Right ventricle myocardium superior (tissue), 1 donor: Measurements from ENCODE around the gene SLC9B1. TPM values are rescaled to one million over a fixed set of nuclear protein-coding genes. Genes with fewer than 3 reads are reported as not detected.
"Not testable (repeated sequence)": the region's sequence is repeated elsewhere in the genome, so short reads cannot be mapped to it uniquely, and the experiment has no call there.

ENCODE experiments used
- ATAC-seq: fragments of 200-7000 bp; cut with Tn5 transposase; one replicate; pipeline ENCODE4 v1.9.1; 2020; ENCODE audit warnings: mild to moderate bottlenecking; ENCODE audit not compliant: poor library complexity
- DNase-seq: peaks from one replicate; pipeline ENCODE4 v3.0.0-alpha.2; 2020
- intact Hi-C: fragments of 100-400 bp; cut with DNase I; formaldehyde crosslinking; loops from one replicate; pipeline ENCODE4 v1.11.2; 2022
- total RNA-seq: library from RNA; stranded (reverse); fragmentation: NEBNext Ultra II Directional; extraction: Animal tissue kit (Norgen Biotek cat#: 25700); gene quantifications from one replicate; pipeline ENCODE4 v1.2.1, GENCODE V29; 2021
- donor health status: DM: no; HTN: yes; CAD: no; lungs with severe emphysema.

Gene SLC9B1
- total RNA-seq, 1 donor from 2014 or later: 0.65 TPM

GRCh38 chr4:103018391-103019307 lies 856 bp downstream of the SLC9B1 start:
- intact Hi-C loops: no loop called here
- DNase-seq: no peak
- peak; percentile 38 for ATAC-seq

GRCh38 chr4:103012551-103012950 lies 7.0 kb downstream of the SLC9B1 start:
- DNase-seq (no peak), ATAC-seq (peak; percentile 9)
- intact Hi-C loops: no loop called here

- intact Hi-C loops: no loop called here
- ATAC-seq (peak; percentile 69), DNase-seq (no peak)
These were observed 7.4 kb downstream of the SLC9B1 start for GRCh38 chr4:103012060-103012459.

GRCh38 chr4:103011378-103012025 lies 8.0 kb downstream of the SLC9B1 start:
- DNase-seq: no peak
- ATAC-seq: peak; percentile 62
- intact Hi-C loops: no loop called here

- ATAC-seq: no peak
- DNase-seq: no peak
- intact Hi-C loops: no loop called here
These were observed 8.7 kb downstream of the SLC9B1 start for GRCh38 chr4:103010804-103011203.

GRCh38 chr4:103008875-103009729 lies 10.4 kb downstream of the SLC9B1 start:
- intact Hi-C loops: loop anchor here (1.0 to 5.0 kb wide), 2 partner anchors 388 to 557 kb away; no protein-coding TSS in a partner anchor
- DNase-seq (no peak), ATAC-seq (peak; percentile 82)

GRCh38 chr4:103002551-103002950 lies 17.0 kb downstream of the SLC9B1 start:
- no peak for ATAC-seq
- DNase-seq: no peak
- intact Hi-C loops: no loop called here

GRCh38 chr4:102994803-102995202 lies 24.7 kb downstream of the SLC9B1 start:
- intact Hi-C loops: no loop called here
- no peak for ATAC-seq
- no peak for DNase-seq

- intact Hi-C loops, DNase-seq, ATAC-seq: not testable (repeated sequence)
These were observed 25.5 kb downstream of the SLC9B1 start for GRCh38 chr4:102993985-102994384.

- DNase-seq (no peak), ATAC-seq (no peak)
- intact Hi-C loops: no loop called here
These were observed 31.0 kb downstream of the SLC9B1 start for GRCh38 chr4:102988429-102989020.

GRCh38 chr4:102981005-102981404 lies 38.5 kb downstream of the SLC9B1 start:
- intact Hi-C loops: no loop called here
- ATAC-seq (no peak), DNase-seq (no peak)

- intact Hi-C loops, DNase-seq, ATAC-seq: not testable (repeated sequence)
These were observed 57.7 kb downstream of the SLC9B1 start for GRCh38 chr4:102961813-102962212.

- DNase-seq: peak; percentile 42
These were observed 60.0 kb downstream of the SLC9B1 start for GRCh38 chr4:102959496-102959895.

GRCh38 chr4:102945066-102945465 lies 74.4 kb downstream of the SLC9B1 start:
- DNase-seq (no peak), ATAC-seq (no peak)
- intact Hi-C loops: no loop called here

More at GRCh38 chr4:102959496-102959895, 60.0 kb downstream of the SLC9B1 start:
- peak; percentile 53 for ATAC-seq
- intact Hi-C loops: no loop called here

GRCh38 chr4:102938063-102938462 lies 81.4 kb downstream of the SLC9B1 start:
- intact Hi-C loops, ATAC-seq, DNase-seq: not testable (repeated sequence)

GRCh38 chr4:102935716-102936115 lies 83.8 kb downstream of the SLC9B1 start:
- DNase-seq: no peak
- intact Hi-C loops: no loop called here
- ATAC-seq: no peak

- ATAC-seq, intact Hi-C loops, DNase-seq: not testable (repeated sequence)
These were observed 99.8 kb downstream of the SLC9B1 start for GRCh38 chr4:102919697-102920096.

GRCh38 chr4:102918859-102919258 lies 100.6 kb downstream of the SLC9B1 start:
- intact Hi-C loops: no loop called here
- ATAC-seq (no peak), DNase-seq (no peak)
